Measurements from ENCODE around the gene EIF4B. TPM values are rescaled to one million over a fixed set of nuclear protein-coding genes. Genes with fewer than 3 reads are reported as not detected.

EIF4B gene, protein sequence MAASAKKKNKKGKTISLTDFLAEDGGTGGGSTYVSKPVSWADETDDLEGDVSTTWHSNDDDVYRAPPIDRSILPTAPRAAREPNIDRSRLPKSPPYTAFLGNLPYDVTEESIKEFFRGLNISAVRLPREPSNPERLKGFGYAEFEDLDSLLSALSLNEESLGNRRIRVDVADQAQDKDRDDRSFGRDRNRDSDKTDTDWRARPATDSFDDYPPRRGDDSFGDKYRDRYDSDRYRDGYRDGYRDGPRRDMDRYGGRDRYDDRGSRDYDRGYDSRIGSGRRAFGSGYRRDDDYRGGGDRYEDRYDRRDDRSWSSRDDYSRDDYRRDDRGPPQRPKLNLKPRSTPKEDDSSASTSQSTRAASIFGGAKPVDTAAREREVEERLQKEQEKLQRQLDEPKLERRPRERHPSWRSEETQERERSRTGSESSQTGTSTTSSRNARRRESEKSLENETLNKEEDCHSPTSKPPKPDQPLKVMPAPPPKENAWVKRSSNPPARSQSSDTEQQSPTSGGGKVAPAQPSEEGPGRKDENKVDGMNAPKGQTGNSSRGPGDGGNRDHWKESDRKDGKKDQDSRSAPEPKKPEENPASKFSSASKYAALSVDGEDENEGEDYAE
- 774 and 833 TPM in 2 replicates for total RNA-seq (ENCODE audit: low replicate concordance)

DNA sequence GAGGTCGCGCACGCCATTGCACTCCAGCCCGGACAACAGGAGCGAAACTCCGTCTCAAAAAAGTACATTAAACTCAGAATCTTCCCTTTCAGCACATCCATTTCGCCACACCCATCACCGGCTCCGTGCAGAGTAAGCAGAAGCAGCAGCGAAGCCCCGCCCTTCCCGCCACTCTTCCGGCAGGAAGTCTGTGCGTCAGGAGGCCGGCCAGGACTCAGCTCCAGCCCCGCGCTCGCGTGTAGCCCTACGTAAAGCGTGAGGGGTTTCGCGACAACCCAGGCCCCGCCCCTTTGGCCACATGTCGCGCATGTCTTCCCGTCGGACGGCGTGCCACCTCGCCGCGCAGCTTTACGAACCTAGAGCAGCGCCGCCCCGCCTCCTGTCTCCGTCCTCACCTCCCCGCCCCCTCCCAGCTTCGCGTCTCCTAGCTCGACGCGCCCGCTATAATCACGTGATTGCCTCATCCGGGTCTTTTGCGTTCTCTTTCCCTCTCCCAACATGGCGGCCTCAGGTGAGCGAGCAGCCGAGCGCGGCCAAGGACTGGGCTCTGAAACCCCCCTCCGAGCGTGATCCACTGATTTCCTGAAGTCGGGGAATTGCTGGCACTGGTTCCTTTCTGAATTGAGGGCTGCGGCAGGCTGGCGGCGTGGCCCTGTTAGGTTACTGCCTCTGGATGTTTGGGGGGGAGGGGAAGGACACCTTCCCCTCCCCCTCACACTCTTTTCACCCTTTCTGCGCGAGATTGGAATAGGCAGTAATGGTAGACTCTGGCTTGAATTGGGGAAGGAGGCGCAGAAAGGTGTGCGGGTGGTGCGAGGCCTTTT, at the start of gene EIF4B:
TSS of gene EIF4B (plus strand) at position 471 of the 824 bp plus-strand sequence. CDS start at position 499, 28 bp downstream.
- peak within 1 kb of the TSS; percentile 99 for H3K27ac Mint-ChIP-seq
- Histone ChIP-seq H3K4me1 (peaks cover 26% of the 10 kb centered on the region), H2AFZ (replicated peaks) (peak within 1 kb of the TSS; percentile 91), H3K36me3 (peaks cover 2% of the 10 kb centered on the region), H3K79me2 (ENCODE audit: low read depth) (peaks cover 59% of the 10 kb centered on the region), H3K4me3 (peak within 1 kb of the TSS; percentile 85), H3K27ac (peak within 1 kb of the TSS; percentile 94), H3F3A (ENCODE audit: low read depth) (peaks cover 38% of the 10 kb centered on the region), H3K4me2 (peak within 1 kb of the TSS; percentile 88), H4K20me1 (ENCODE audit: low read depth) (peaks cover 44% of the 10 kb centered on the region), H3K27me3 (no peaks in the 10 kb centered on the region), H3K9me3 (ENCODE audit: low read depth) (no peaks in the 10 kb centered on the region), H3K9ac (peak within 1 kb of the TSS; percentile 92)
- H3K36me3 Mint-ChIP-seq, result peaks cover 22% of the 10 kb centered on the region
- TF ChIP-seq EZH2 (IDR thresholded peaks at IDR 0.05) (no peak), EZH2phosphoT487 (IDR thresholded peaks at IDR 0.05) (no peak)
- TF ChIP-seq, protein P1, sequence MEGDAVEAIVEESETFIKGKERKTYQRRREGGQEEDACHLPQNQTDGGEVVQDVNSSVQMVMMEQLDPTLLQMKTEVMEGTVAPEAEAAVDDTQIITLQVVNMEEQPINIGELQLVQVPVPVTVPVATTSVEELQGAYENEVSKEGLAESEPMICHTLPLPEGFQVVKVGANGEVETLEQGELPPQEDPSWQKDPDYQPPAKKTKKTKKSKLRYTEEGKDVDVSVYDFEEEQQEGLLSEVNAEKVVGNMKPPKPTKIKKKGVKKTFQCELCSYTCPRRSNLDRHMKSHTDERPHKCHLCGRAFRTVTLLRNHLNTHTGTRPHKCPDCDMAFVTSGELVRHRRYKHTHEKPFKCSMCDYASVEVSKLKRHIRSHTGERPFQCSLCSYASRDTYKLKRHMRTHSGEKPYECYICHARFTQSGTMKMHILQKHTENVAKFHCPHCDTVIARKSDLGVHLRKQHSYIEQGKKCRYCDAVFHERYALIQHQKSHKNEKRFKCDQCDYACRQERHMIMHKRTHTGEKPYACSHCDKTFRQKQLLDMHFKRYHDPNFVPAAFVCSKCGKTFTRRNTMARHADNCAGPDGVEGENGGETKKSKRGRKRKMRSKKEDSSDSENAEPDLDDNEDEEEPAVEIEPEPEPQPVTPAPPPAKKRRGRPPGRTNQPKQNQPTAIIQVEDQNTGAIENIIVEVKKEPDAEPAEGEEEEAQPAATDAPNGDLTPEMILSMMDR (IDR thresholded peaks at IDR 0.05), result no peak
- DNase-seq (ENCODE audit: low spot score), result peak; percentile 100
- H3K4me3 Mint-ChIP-seq, result peak within 1 kb of the TSS; percentile 99
- H3K9me3 Mint-ChIP-seq, result peaks cover 2% of the 10 kb centered on the region
- peaks cover 7% of the 10 kb centered on the region for H3K27me3 Mint-ChIP-seq (ENCODE audit: insufficient read depth, low read depth)
- peaks cover 26% of the 10 kb centered on the region for H3K4me1 Mint-ChIP-seq

- no peaks in the 10 kb centered on the region for H3K36me3 ChIP-seq
- H3K27ac Mint-ChIP-seq, result peak overlapping the region; percentile 42
- H3K4me1 Mint-ChIP-seq, result peaks cover 7% of the 10 kb centered on the region
- peak; percentile 70 for DNase-seq (ENCODE audit: low spot score)
- H4K20me1 ChIP-seq (ENCODE audit: low read depth), result no peaks in the 10 kb centered on the region
- TF ChIP-seq EZH2phosphoT487 (IDR thresholded peaks at IDR 0.05), result no peak
- TF ChIP-seq, protein P1 (IDR thresholded peaks at IDR 0.05), result no peak
- no peak for TF ChIP-seq EZH2 (IDR thresholded peaks at IDR 0.05)
- H3K79me2 ChIP-seq (ENCODE audit: low read depth), result no peaks in the 10 kb centered on the region
- H3K4me3 ChIP-seq, result no peak overlapping the region
- H3K27ac ChIP-seq, result peak overlapping the region; percentile 12
- H3K27me3 Mint-ChIP-seq (ENCODE audit: insufficient read depth, low read depth), result peaks cover 16% of the 10 kb centered on the region
- no peak overlapping the region for H3K4me3 Mint-ChIP-seq
- H3K27me3 ChIP-seq, result no peaks in the 10 kb centered on the region
- no peaks in the 10 kb centered on the region for H3K4me1 ChIP-seq
- peaks cover 11% of the 10 kb centered on the region for H3F3A ChIP-seq (ENCODE audit: low read depth)
- H3K9ac ChIP-seq, result no peak overlapping the region
- no peaks in the 10 kb centered on the region for H3K9me3 ChIP-seq (ENCODE audit: low read depth)
- no peak overlapping the region for H2AFZ ChIP-seq (replicated peaks)
- H3K4me2 ChIP-seq, result peak overlapping the region; percentile 35
- no peaks in the 10 kb centered on the region for H3K36me3 Mint-ChIP-seq
- no peaks in the 10 kb centered on the region for H3K9me3 Mint-ChIP-seq
Observed at GRCh38 chr12:52956987-52957386, 49.3 kb upstream of the EIF4B start.

DNA sequence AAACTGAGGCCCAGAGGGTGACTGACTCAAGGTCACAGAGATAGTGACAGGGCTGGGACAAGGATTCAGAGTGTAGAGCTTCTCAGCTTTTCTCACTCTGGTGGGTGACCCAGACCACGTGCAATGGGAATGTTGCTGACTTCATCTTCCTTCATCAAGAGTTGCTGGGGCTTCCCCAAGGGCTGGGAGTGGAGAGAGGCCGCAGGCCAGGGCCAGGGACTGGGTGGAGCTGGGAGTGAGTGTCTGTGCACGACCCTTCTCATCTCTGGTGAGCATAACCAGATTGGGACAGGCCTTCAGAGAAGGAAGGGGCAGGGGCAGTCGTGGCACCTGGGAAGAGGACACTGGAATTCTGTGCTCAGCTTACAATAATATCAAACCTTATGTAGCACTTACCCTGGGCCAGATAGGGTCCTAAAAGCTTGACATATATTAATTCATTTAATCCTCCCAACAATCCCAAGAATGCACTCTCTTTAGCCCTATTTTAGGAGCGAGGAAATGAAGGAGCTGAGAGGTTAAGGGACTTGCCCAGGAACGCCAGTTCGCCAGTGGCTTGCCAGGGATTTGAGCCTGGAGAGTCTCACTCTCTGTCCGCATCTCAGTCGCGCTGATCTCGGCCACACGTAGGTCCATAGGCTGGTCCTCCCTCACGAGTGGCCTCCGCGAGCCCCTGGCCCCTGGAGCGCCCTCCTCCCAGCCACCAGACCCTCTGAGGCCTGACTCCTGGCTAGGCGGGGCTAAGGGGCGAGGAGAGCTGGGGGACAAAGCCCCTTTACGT, 41.5 kb upstream of the EIF4B start:
- Mint-ChIP-seq H3K27me3 (ENCODE audit: insufficient read depth, low read depth) (peaks cover 16% of the 10 kb centered on the region), H3K4me3 (peak overlapping the region; percentile 8), H3K27ac (no peak overlapping the region), H3K4me1 (peaks cover 6% of the 10 kb centered on the region), H3K36me3 (no peaks in the 10 kb centered on the region), H3K9me3 (no peaks in the 10 kb centered on the region)
- peaks cover 37% of the 10 kb centered on the region for H3F3A ChIP-seq (ENCODE audit: low read depth)
- H3K9me3 ChIP-seq (ENCODE audit: low read depth), result no peaks in the 10 kb centered on the region
- H2AFZ ChIP-seq (replicated peaks), result peak overlapping the region; percentile 86
- peak overlapping the region; percentile 83 for H3K4me2 ChIP-seq
- no peak overlapping the region for H3K27ac ChIP-seq
- no peaks in the 10 kb centered on the region for H3K36me3 ChIP-seq
- H3K4me1 ChIP-seq, result peaks cover 17% of the 10 kb centered on the region
- H4K20me1 ChIP-seq (ENCODE audit: low read depth), result no peaks in the 10 kb centered on the region
- H3K27me3 ChIP-seq, result peaks cover 11% of the 10 kb centered on the region
- H3K79me2 ChIP-seq (ENCODE audit: low read depth), result no peaks in the 10 kb centered on the region
- peak; percentile 57 for DNase-seq (ENCODE audit: low spot score)
- H3K4me3 ChIP-seq, result peak overlapping the region; percentile 34
- TF ChIP-seq EZH2 (IDR thresholded peaks at IDR 0.05) (no peak), EZH2phosphoT487 (IDR thresholded peaks at IDR 0.05) (no peak)
- TF ChIP-seq, protein P1 (IDR thresholded peaks at IDR 0.05), result no peak
- H3K9ac ChIP-seq, result no peak overlapping the region

All from neural progenitor cell (in vitro differentiated cells).